Activated naive CD8-positive, alpha-beta T cell (primary cell): ENCODE results near the gene WASHC2A.
"Not testable (repeated sequence)": the region's sequence is repeated elsewhere in the genome, so short reads cannot be mapped to it uniquely, and the experiment has no call there.

ENCODE experiments used
- H3K27ac Mint-ChIP-seq: one replicate; pipeline ENCODE4 v1.8.0; 2021; ENCODE audit warnings: mixed read lengths
- H3K27me3 Mint-ChIP-seq: one replicate; pipeline ENCODE4 v1.8.0; 2021; ENCODE audit warnings: mixed read lengths
- H3K36me3 Mint-ChIP-seq: one replicate; pipeline ENCODE4 v1.8.0; 2021; ENCODE audit warnings: mixed read lengths
- H3K4me1 Mint-ChIP-seq: one replicate; pipeline ENCODE4 v1.8.0; 2021; ENCODE audit warnings: low read depth, mixed read lengths
- H3K4me3 Mint-ChIP-seq: one replicate; pipeline ENCODE4 v1.8.0; 2021; ENCODE audit warnings: mild to moderate bottlenecking, mixed read lengths
- H3K9me3 Mint-ChIP-seq: one replicate; pipeline ENCODE4 v1.8.0; 2021; ENCODE audit warnings: low read depth, mixed read lengths

Gene WASHC2A

DNA sequence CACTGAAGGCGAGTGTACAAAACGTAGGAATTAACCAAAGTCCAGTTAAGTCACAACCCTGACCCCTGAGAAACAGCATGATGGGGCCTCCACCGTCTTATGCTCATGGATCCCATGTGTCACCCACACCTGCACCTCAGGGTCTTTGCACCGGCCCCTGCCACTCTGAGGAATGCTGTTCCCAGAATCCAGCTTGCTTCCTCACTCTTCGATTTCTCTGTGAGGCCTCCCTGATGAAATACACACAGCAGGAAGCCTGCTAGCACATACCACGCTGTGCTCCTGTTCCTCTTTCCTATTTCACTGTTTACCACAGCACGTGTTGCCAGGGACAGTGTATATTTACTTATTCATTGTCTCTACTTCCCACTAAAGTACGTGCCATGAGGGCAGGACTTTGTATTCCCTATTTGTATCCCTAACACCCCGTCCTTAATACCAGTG lies 33.4 kb downstream of the WASHC2A start:
- H3K27ac Mint-ChIP-seq, H3K27me3 Mint-ChIP-seq, H3K4me1 Mint-ChIP-seq, H3K9me3 Mint-ChIP-seq, H3K36me3 Mint-ChIP-seq, H3K4me3 Mint-ChIP-seq: not testable (repeated sequence)

DNA sequence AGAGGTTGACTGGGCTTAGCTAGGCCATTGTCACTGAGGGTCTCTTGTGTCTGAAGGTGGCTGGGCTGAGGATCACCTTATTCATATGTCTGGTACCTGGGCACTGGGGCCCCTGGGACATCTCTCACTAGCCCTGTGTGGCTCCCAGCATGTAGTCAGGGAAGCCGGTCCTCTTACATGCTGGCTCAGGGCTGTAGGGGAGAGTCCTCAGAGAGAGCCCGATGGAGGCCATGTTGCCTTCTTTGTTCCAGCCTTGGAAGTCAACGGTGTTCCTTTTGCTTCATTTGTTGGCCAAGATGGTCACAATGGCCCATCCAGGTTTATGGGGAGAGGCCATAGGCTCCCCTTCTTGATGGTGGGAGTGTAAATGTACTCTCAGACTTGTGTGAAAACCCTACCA lies 34.0 kb downstream of the WASHC2A start:
- not testable (repeated sequence) for H3K4me3 Mint-ChIP-seq, H3K27me3 Mint-ChIP-seq, H3K27ac Mint-ChIP-seq, H3K9me3 Mint-ChIP-seq, H3K4me1 Mint-ChIP-seq, H3K36me3 Mint-ChIP-seq

DNA sequence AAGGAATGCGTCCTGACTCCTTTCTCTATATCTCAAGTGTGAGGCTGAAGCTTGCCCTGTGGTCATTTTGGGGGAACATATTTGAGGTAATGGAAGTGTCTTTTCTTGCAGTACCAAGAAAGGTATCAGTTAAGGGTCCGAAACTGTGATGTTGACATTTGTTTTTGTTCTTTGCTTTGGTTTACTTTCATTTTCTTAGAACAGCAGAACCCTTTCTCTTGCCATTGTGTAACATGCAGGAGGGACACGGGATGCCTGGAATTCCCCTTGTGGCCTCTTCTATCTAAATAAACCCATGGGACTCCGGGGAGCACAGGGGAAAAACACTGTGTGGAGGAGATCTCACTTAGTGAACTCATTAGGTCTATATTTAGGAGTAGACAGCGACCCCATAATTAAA lies 34.5 kb downstream of the WASHC2A start:
- not testable (repeated sequence) for H3K27me3 Mint-ChIP-seq, H3K9me3 Mint-ChIP-seq, H3K4me1 Mint-ChIP-seq, H3K36me3 Mint-ChIP-seq, H3K27ac Mint-ChIP-seq, H3K4me3 Mint-ChIP-seq

DNA sequence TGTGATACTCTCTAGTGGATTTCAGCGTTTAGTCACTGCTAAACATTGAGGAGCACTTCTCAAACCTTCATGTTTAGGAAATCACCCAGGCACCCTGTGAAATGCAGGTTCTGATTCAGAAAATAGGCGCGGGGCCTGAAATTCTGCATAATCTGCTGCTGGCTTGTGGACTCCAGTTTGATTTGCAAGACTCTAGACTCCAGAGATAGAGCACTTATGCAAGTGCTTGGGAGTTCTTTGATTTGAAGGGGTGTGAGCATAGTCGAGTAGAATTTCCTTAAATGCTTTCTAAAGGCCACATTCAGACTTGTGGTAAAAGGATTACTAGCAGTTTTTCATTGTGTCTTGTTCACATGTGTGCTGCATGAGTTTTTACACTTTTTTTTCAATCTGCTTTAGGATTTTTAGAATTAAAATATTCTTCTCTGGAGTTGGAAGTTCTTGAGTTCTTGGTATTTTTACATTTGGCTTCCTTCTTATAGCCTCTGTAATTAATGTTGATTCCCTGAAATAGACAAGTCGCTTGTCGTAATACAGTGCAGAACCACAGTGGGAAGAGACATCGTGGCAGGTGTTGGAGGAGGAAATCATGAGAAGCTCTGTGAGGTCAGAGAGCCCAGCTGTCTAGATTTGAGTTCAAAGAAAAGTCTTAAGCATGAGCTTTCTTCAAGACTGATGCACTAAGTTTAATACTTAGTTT lies 41.4 kb downstream of the WASHC2A start:
- H3K27me3 Mint-ChIP-seq, H3K4me1 Mint-ChIP-seq, H3K27ac Mint-ChIP-seq, H3K36me3 Mint-ChIP-seq, H3K9me3 Mint-ChIP-seq, H3K4me3 Mint-ChIP-seq: not testable (repeated sequence)

DNA sequence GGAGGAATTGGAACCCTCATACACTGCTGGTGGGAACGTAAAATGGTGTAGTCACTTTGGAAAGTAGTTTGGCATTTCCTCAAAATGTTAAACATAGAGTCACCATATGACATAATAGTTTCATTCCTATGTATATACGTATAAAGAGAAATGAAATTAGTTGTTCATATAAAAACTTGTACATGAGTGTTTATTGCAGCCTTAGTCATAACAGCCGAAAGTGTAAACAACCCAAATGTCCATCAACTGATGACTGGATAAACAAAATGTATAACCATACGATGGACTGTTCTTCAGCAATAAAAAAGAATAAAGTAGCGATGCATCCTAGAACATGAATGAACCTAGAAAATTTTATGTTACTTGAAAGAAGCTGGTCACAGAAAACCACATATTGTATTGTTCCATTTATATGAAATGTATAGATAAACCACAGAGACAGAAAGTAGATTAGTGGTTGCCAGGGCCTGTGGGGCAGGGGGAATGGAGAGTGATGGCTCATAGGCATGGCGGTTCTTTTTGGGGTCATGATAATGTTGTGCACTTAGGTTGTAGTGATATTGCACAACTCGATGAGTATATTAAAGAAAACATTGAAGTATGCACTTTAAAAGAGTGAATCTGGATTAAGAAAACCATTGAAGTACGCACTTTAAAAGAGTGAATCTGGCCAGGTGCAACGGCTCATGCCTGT lies 44.8 kb downstream of the WASHC2A start:
- not testable (repeated sequence) for H3K4me1 Mint-ChIP-seq, H3K27ac Mint-ChIP-seq, H3K36me3 Mint-ChIP-seq, H3K4me3 Mint-ChIP-seq, H3K9me3 Mint-ChIP-seq, H3K27me3 Mint-ChIP-seq

DNA sequence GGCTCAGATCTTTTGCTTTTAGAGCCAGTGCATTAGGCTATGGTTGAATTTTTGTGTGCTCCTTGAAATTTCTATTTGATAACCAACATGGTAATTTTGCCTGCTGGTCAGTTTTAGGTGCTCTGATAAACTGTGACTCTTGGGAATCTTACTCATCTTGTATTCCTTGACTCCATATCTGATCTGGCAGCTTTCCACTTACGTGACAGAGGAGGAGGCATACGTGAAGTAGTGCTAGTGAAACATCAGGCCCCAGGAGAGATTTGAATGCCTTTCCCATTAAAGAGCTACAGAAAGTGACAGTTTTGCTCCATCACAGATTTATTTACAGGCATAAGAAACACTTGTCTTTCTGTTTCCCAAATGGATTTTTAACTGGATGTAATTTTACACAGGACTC lies 59.0 kb downstream of the WASHC2A start:
- H3K9me3 Mint-ChIP-seq, H3K4me1 Mint-ChIP-seq, H3K27me3 Mint-ChIP-seq, H3K36me3 Mint-ChIP-seq, H3K27ac Mint-ChIP-seq, H3K4me3 Mint-ChIP-seq: not testable (repeated sequence)

DNA sequence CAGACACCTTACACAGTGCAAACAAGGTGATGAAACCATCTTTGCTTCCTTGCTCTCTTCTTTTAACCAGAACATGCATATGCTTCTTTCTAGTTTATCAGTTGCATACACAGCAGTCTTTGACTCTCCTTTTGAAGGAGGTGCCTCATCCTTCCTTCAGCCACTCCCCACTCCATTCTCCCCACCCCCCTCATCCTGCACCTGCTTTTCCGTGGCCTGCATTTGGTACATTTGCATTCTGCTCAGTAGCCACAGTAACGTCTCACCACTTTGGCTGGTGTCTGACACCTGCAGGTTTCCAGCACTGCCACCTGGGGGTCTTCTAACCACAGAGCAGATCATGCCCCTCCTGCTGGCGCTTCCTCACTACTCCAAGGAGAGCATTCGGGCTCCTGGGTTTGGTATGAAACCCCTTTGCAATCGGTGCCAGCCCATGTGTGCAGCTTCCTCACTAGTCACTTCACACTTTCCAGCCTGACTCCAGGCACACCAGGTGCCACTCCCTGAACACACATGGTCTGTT lies 60.1 kb downstream of the WASHC2A start:
- not testable (repeated sequence) for H3K4me1 Mint-ChIP-seq, H3K27me3 Mint-ChIP-seq, H3K9me3 Mint-ChIP-seq, H3K4me3 Mint-ChIP-seq, H3K36me3 Mint-ChIP-seq, H3K27ac Mint-ChIP-seq

DNA sequence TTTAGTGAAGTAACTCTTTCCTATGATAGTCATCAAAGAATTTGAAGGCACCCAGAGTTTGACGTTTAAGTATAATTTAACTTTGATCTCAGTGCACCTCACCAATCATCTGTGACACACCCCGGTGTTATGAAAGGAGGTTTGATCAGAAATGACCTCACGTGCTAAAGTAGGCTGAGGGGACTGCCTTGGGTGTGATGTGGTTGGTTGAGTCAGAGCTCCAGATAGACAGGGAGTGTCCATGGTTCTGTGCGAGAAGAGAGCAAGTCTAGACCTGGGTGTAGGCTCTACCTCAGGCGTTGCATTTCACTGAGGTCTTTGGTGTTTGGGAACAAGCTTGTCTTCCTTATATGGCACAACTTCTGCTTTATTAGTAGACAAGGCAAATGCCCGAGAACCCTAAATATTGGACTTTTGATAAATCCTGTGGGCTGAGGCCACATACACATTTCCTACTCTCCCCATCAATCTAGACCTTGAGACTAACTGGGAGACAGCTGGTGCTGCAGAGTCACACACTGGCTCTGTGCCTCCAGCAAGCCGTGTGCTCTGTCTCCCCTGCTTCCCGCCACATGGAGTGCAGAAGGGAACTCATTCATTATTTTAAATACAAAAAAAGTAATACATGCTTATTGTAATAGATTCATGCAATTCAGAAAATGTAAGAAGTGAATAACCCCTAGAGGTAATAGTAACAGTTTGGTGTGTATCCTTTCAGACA lies 63.7 kb downstream of the WASHC2A start:
- H3K4me1 Mint-ChIP-seq, H3K4me3 Mint-ChIP-seq, H3K9me3 Mint-ChIP-seq, H3K27me3 Mint-ChIP-seq, H3K27ac Mint-ChIP-seq: not testable (repeated sequence)
- peaks cover 15% of the 10 kb centered on the region for H3K36me3 Mint-ChIP-seq

DNA sequence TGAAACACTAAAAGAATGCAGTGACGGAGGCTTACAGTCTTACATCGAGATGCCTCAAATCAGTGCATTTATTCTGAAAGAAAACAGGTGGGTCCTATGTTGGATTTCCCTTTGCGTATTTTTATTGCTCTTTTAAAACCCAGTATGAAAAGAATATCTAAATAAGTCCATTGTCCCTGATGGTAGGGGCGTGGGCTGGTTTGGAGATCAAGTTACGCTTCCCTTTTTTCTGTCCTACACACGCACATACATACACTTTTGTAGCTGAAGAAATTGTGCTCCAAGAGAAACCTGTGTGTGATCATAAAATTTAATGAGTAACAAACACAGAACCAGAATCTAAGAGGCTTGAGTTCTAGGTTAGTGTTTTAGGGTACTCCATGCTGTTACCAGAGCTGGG lies 64.6 kb downstream of the WASHC2A start:
- peaks cover 17% of the 10 kb centered on the region for H3K36me3 Mint-ChIP-seq
- not testable (repeated sequence) for H3K27ac Mint-ChIP-seq, H3K4me1 Mint-ChIP-seq, H3K27me3 Mint-ChIP-seq, H3K9me3 Mint-ChIP-seq, H3K4me3 Mint-ChIP-seq

DNA sequence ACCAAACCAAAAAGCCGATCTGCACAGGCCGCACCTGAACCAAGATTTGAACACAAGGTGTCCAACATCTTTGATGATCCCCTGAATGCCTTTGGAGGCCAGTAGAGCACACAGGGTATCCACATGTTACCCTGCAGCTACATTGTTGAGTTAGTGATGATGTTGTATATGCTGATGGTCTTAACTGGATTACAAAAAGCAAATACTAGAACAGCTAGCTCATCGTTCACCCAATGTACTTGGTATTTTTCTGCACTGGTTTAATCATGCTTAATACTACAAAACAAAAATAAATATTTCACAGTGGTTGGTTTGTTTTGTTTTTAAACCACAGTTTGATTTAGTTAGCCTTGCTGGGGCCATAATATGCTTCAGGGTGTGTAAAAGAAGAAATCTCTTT lies 65.1 kb downstream of the WASHC2A start:
- H3K9me3 Mint-ChIP-seq, H3K27ac Mint-ChIP-seq: not testable (repeated sequence)
- peaks cover 17% of the 10 kb centered on the region for H3K36me3 Mint-ChIP-seq

DNA sequence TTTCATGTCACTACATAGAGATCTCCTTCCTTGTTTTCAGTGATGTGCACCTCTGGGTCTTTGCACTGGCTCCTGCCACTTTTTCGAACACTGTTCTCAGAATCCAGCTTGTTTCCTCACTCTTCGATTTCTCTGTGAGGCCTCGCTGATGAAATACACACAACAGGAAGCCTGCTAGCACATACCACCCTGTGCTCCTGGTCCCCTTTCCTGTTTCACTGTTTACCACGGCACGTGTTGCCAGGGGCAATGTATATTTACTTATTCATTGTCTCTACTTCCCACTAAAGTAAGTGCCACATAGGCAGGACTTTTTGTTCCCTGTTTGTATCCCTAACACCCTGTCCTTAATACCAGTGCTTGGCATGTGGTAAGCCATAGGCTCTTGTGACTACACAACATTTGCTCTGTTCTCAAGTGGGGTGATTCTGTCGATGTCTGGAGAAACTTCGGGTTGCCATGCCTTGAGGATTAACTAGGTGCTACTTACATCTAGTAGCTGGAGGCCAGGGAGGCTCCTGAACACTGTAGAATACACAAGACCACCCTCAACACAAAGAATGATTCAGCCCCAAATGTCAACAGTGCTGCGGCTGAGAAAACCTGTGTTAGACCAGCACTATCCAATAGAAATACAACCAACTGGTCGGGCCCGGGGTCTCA lies 75.9 kb downstream of the WASHC2A start:
- not testable (repeated sequence) for H3K4me3 Mint-ChIP-seq, H3K9me3 Mint-ChIP-seq, H3K27ac Mint-ChIP-seq, H3K27me3 Mint-ChIP-seq, H3K36me3 Mint-ChIP-seq
- H3K4me1 Mint-ChIP-seq: peaks cover 11% of the 10 kb centered on the region

More for the DNA sequence above, 65.1 kb downstream of the WASHC2A start:
- not testable (repeated sequence) for H3K4me3 Mint-ChIP-seq, H3K4me1 Mint-ChIP-seq, H3K27me3 Mint-ChIP-seq

DNA sequence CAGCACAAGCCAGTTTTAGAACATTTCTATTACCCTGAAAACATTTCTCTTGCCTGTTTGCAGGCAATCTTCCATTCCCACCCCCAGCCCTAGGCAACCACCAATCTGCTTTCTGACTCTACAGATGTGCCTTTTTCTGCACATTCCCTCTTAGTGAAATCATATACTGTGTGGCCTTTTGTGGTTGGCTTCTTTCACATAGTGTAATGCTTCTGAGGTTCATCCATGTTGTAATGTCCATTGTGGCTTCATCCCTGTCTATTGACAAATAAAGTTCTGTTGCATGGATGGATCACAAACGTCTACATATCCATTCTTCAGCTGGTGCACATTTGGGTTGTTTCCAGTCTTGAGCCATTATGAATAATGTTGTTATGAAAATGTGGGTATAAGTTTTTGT lies 77.8 kb downstream of the WASHC2A start:
- H3K9me3 Mint-ChIP-seq, H3K36me3 Mint-ChIP-seq, H3K27ac Mint-ChIP-seq, H3K27me3 Mint-ChIP-seq, H3K4me3 Mint-ChIP-seq: not testable (repeated sequence)
- peaks cover 11% of the 10 kb centered on the region for H3K4me1 Mint-ChIP-seq

DNA sequence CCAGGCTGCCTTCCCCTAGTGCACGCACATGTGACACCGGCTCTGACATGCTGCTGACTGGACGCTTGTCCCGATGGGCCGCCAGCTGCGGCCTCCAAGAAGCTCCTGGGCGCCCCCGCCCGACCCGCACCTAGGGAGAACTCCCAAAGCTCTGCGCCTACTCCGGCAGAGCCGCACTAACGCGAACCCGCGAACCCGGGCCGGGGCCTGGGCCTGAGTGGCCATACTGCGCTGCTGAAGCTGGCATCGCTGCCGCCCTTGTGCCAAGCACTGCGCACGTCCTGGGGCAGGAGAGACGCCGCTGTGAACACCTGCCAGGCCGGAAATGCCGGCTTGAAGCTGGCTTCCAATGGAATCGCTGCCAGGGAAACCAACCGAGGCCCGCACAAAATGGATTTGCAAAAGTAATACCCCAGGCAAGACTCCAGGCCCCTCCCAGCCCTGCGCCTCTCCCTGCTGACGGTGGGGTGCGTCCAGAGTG lies 85.1 kb downstream of the WASHC2A start:
- no peak overlapping the region for H3K27ac Mint-ChIP-seq
- no peak overlapping the region for H3K4me3 Mint-ChIP-seq
- no peaks in the 10 kb centered on the region for H3K9me3 Mint-ChIP-seq
- H3K4me1 Mint-ChIP-seq: no peaks in the 10 kb centered on the region
- peaks cover 5% of the 10 kb centered on the region for H3K27me3 Mint-ChIP-seq
- no peaks in the 10 kb centered on the region for H3K36me3 Mint-ChIP-seq

DNA sequence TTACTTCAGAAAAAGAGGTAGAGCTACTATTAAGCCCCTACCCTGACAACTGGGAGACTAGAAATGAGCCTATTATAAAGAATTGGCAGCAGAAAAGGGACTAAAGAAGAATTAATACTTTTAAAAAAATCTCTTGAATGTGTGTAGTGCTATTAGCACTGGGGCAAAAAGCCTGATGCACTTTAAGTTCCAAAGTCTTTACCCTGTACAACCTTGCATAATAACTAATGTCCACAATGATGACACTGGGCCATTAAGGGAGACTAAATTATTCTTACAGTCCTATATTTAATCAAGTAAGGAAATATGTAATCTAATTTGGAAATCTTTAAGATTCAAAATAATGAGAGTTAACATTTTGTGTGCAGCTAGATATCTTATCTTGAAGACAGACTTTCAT lies 90.1 kb downstream of the WASHC2A start:
- H3K27ac Mint-ChIP-seq, H3K4me3 Mint-ChIP-seq, H3K9me3 Mint-ChIP-seq, H3K4me1 Mint-ChIP-seq, H3K27me3 Mint-ChIP-seq, H3K36me3 Mint-ChIP-seq: not testable (repeated sequence)

DNA sequence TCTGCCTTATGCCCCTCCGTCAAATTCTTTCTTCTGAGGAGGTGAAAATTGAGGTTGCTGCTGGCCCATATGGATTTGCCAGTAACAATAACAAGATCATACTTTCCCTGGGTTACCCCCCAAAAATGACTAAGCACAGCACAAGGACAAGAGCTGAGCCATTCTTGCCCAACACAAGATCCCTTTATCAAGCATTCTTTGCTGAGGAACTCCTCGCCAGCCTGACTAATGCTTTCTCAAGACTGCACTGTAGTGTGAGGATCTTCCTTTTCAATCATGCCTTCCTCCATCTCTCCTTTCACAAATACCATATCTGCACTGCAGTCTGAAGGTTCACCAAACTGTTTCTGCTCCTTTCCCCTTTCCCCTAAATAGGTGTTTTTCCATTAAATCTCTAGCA lies 92.1 kb downstream of the WASHC2A start:
- H3K4me3 Mint-ChIP-seq, H3K36me3 Mint-ChIP-seq, H3K27me3 Mint-ChIP-seq, H3K4me1 Mint-ChIP-seq, H3K27ac Mint-ChIP-seq, H3K9me3 Mint-ChIP-seq: not testable (repeated sequence)
